Effector memory CD8-positive, alpha-beta T cell (primary cell): Measurements from ENCODE around the gene IGFLR1.

ENCODE experiments used
- ATAC-seq: fragments of 150-1000 bp; cut with Tn5 transposase; replicated peaks from 2 replicates; pipeline ENCODE4 v1.10.0; 2021; ENCODE audit warnings: mild to moderate bottlenecking, moderate library complexity
- DNase-seq, 3 experiments: peaks; one replicate each; pipeline ENCODE4 v3.0.0; 2021
- H3K27ac Mint-ChIP-seq, 2 donors: one replicate each; pipeline ENCODE4 v1.8.0; 2022; ENCODE audit warnings: mild to moderate bottlenecking in 2 of 2, mixed read lengths in 2 of 2, moderate library complexity in 2 of 2
- H3K27me3 Mint-ChIP-seq, 2 donors: one replicate each; pipeline ENCODE4 v1.8.0; 2022; ENCODE audit warnings: mixed read lengths in 2 of 2
- H3K36me3 Mint-ChIP-seq: one replicate; pipeline ENCODE4 v1.8.0; 2022; ENCODE audit warnings: mild to moderate bottlenecking, moderate library complexity, mixed read lengths; ENCODE audit not compliant: insufficient read depth
- H3K4me1 Mint-ChIP-seq, 2 donors: one replicate each; pipeline ENCODE4 v1.8.0; 2022; ENCODE audit warnings: low read depth in 2 of 2, mixed read lengths in 2 of 2
- H3K4me3 Mint-ChIP-seq, 2 donors: one replicate each; pipeline ENCODE4 v1.8.0; 2022; ENCODE audit warnings: mild to moderate bottlenecking in 2 of 2, mixed read lengths in 2 of 2, moderate library complexity in 2 of 2
- H3K9me3 Mint-ChIP-seq, 2 donors: one replicate each; pipeline ENCODE4 v1.8.0; 2022; ENCODE audit warnings: mixed read lengths in 2 of 2

The IGFLR1 gene

DNA sequence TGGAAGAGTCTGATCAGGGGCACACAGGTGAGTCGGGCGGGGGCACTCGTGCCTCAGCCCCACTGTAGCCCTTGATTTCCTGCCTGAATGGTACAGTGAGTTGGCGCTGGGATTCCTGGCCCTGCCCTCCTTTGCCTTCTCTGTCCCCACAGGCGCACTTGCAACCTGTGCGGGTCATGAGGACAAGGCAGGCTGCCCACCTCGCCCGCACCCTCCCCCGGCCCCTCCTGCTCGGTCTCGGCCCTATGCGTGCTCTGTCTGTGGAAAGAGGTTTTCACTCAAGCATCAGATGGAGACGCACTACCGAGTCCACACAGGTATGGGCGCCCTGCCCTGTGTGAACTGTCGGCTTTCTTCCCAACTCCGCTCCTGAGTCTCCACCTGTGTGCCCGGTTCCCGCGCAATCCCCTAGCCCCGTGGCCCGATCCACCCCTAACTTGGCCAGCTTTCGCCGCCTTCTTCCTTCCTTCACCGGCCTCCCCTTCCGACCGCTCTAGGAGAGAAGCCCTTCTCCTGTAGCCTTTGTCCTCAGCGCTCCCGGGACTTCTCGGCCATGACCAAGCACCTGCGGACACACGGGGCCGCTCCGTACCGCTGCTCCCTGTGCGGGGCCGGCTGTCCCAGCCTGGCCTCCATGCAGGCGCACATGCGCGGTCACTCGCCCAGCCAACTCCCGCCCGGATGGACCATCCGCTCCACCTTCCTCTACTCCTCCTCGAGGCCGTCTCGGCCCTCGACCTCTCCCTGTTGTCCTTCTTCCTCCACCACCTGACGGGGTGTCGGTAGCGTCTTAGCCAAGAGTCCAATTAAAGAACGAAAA lies 26.1 kb downstream of the IGFLR1 start:
- H3K9me3 Mint-ChIP-seq = no peaks in the 10 kb centered on the region
- DNase-seq = no peak
- H3K4me1 Mint-ChIP-seq = peaks cover 55 to 61% of the 10 kb centered on the region in 2 donors
- peak overlapping the region; percentile 89 to 91 for H3K4me3 Mint-ChIP-seq
- H3K36me3 Mint-ChIP-seq = peaks cover 28% of the 10 kb centered on the region
- no peak for ATAC-seq
- H3K27ac Mint-ChIP-seq = peak overlapping the region; percentile 91 to 96
- H3K27me3 Mint-ChIP-seq = peaks cover 0 to 7% of the 10 kb centered on the region in 2 donors

DNA sequence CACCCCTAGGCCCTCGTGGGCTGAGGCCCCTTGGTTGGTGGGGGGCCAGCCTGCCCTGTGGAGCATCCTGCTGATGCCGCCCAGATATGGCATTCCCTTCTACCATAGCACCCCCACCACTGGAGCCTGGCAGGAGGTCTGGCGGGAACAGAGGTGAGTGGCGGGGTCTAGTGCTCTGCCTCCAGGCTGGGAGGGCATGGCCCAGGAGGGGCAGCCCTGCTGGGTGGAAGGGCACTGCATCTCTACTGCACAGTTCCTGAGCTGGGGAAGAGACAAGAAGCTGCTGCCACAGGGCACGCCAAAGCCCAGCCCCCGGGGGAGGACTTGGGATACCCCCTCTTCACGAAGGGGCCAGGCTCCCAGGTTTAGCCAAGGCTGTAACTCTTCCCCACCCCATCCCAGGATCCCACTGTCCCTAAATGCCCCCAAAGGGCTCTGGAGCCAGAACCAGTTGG lies 26.9 kb downstream of the IGFLR1 start:
- peaks cover 22% of the 10 kb centered on the region for H3K36me3 Mint-ChIP-seq
- H3K27ac Mint-ChIP-seq = peak overlapping the region; percentile 91 to 96
- H3K9me3 Mint-ChIP-seq = no peaks in the 10 kb centered on the region
- H3K4me1 Mint-ChIP-seq = peaks cover 58 to 63% of the 10 kb centered on the region in 2 donors
- ATAC-seq (no peak), DNase-seq (no peak)
- H3K4me3 Mint-ChIP-seq = peak overlapping the region in 1 of 2 donors; percentile 89
- peaks cover 0 to 7% of the 10 kb centered on the region in 2 donors for H3K27me3 Mint-ChIP-seq

DNA sequence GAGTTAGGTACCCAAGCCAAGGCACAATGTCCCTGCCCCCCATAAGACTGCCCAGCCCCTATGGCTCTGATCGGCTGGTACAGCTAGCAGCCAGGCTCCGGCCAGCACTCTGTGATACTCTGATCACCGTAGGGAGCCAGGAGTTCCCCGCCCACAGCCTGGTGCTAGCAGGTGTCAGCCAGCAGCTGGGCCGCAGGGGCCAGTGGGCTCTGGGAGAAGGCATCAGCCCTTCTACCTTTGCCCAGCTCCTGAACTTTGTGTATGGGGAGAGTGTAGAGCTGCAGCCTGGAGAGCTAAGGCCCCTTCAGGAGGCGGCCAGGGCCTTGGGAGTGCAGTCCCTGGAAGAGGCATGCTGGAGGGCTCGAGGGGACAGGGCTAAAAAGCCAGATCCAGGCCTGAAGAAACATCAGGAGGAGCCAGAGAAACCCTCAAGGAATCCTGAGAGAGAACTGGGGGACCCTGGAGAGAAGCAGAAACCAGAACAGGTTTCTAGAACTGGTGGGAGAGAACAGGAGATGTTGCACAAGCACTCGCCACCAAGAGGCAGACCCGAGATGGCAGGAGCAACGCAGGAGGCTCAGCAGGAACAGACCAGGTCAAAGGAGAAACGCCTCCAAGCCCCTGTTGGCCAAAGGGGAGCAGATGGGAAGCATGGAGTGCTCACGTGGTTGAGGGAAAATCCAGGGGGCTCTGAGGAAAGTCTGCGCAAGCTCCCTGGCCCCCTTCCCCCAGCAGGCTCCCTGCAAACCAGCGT lies 27.5 kb downstream of the IGFLR1 start:
- DNase-seq (no peak), ATAC-seq (no peak)
- H3K9me3 Mint-ChIP-seq = no peaks in the 10 kb centered on the region
- peaks cover 0 to 7% of the 10 kb centered on the region in 2 donors for H3K27me3 Mint-ChIP-seq
- peaks cover 18% of the 10 kb centered on the region for H3K36me3 Mint-ChIP-seq
- peak overlapping the region; percentile 78 to 89 for H3K4me3 Mint-ChIP-seq
- H3K27ac Mint-ChIP-seq = peak overlapping the region; percentile 93 to 94
- H3K4me1 Mint-ChIP-seq = peaks cover 56 to 63% of the 10 kb centered on the region in 2 donors

DNA sequence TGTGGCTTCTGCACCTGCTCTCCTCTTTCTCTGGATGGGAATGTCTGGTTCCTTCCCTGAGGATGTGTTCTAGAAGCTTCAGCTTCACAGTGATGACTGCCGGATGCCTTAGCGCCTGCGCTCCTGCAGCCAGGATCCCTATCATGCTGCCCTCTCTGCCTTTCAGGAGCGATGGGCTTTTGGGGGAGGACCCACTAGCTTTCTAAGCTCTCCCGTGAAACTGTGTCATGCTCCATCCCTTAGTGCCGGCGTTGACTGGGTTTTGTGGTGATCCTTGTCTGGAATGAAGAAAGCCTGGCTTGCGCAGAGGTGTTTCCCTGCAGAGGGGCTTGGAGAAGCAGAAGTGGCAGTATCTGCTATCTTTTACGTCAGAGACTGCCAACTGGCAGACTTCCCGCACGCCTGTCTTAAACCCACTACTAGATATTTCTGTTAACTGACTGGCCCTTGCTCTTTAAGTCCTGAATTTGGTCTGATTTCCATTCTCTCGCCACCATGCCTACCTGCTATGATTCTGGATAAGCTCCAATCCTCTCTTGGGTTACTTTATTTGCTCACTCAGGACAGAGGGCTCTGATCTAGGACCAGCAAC lies 28.3 kb downstream of the IGFLR1 start:
- peak overlapping the region; percentile 93 to 94 for H3K27ac Mint-ChIP-seq
- peaks cover 0 to 7% of the 10 kb centered on the region in 2 donors for H3K27me3 Mint-ChIP-seq
- peak overlapping the region; percentile 78 to 89 for H3K4me3 Mint-ChIP-seq
- peaks cover 18% of the 10 kb centered on the region for H3K36me3 Mint-ChIP-seq
- peaks cover 50 to 58% of the 10 kb centered on the region in 2 donors for H3K4me1 Mint-ChIP-seq
- ATAC-seq = no peak
- no peak for DNase-seq
- H3K9me3 Mint-ChIP-seq = no peaks in the 10 kb centered on the region

DNA sequence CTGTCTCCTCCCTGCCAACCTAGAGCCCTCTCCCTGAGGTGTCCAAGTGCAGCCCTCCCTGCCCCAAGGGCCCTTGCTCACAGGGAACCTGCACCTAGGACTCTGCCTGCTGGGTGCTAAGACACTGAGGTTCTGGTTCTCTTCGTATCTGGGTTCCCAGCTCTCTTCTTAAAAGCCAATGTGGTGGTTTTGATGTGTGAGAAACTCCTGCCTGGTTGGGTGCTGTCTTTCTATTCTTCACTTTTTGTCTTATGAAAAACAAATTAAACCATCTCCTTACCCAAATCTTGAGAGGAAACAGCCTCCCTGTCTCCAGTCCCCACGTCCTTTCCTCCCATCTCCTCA lies 28.8 kb downstream of the IGFLR1 start:
- peaks cover 0 to 7% of the 10 kb centered on the region in 2 donors for H3K27me3 Mint-ChIP-seq
- peak overlapping the region; percentile 93 to 94 for H3K27ac Mint-ChIP-seq
- no peak for ATAC-seq
- DNase-seq = no peak
- peaks cover 18% of the 10 kb centered on the region for H3K36me3 Mint-ChIP-seq
- H3K9me3 Mint-ChIP-seq = no peaks in the 10 kb centered on the region
- peak overlapping the region; percentile 78 to 89 for H3K4me3 Mint-ChIP-seq
- H3K4me1 Mint-ChIP-seq = peaks cover 49 to 54% of the 10 kb centered on the region in 2 donors

DNA sequence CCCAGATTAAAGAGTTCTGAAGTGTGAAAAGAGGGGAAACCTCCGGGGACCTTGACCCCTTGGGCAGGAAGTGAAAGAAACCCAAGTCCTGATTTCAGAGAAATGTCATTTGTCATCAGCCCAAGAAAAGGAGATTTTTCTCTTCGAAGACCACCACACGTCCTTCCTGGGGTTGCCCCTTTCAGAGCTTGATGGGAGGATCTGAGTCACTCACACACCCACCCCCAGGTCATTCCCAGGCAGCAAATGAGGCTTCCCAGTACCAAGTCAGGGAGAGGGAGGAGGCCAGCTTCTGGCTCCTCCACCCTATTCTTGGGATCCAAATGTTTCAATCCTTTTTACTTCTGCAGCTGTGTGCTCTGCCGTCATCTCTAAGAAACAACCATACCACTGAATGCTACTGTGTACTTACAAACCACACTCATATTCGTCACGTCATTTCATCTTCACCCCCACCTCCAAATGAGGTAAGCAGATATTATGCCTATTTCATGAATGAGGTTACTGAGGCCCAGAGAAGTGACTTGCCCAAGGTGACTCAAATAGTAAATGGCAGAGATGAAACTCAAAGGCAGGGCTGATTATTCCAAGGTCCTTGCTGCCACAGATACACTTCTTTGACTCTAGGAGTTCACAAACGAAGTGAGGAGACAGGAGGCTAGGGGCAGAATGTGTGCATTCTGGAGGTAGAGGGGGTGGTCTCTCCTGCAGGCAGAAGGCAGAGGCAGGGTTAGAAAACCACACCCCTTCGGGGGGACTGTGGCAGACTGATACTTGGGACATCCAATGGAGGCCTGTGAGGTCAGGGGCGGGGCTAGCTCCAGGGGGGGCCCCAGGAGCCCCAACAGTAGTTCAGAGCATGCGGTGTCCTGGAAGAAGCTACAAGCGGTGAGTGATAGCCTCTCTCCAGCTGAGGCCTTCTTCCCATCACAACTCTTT lies 29.4 kb downstream of the IGFLR1 start:
- Mint-ChIP-seq H3K36me3 (peaks cover 18% of the 10 kb centered on the region), H3K4me1 (peaks cover 48 to 53% of the 10 kb centered on the region in 2 donors), H3K4me3 (peak overlapping the region; percentile 78 to 89), H3K27ac (peak overlapping the region; percentile 93 to 94), H3K9me3 (no peaks in the 10 kb centered on the region), H3K27me3 (peaks cover 0 to 7% of the 10 kb centered on the region in 2 donors)
- DNase-seq = peak; percentile 21 to 44 (median 27)
- peak; percentile 18 for ATAC-seq

DNA sequence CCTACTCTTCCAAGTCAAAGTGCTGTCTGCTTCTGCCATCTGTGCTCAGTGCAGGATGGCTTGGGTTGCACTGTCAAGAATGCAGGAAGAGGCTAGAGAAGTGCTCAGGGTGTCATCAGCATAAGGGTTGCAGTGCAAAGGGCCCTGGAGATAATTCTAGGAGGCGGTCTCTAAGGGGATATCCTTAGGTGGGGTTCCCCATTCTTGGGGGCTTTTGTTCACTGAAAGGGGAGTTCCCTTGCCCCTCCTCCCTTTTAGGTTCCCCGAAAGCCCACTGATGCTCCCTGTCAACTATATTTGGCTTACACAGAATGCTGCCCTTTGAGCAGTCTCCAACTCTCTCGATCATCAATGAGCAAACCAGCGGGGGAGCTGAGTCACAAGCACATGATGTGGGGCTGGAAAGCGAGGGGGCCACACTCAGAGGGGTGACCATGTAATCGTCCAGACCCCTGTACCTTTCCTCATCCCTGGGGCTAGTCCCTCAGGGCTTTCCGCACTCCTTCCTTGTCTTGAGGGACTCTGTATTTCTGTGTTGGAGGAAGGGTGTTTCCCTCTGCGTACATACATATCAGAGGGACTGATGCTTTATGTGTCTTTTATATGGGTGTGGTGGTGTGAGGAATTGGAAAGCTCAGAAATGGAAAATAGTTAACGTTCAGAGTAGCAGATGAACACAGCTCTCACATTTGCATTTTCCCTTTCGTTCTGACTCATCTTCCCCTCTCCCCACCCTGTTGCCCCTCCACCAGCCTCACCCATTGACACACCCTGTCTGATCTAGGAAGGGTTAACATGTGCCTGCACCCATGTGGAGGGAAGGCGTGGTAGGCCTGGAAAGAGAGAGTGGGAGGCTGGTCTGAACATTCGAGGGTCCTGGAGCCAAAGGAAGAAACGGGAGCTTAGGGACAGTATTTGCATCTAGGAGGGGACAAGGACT lies 31.2 kb downstream of the IGFLR1 start:
- H3K27ac Mint-ChIP-seq = peak overlapping the region; percentile 87 to 93
- no peaks in the 10 kb centered on the region for H3K9me3 Mint-ChIP-seq
- peaks cover 0 to 7% of the 10 kb centered on the region in 2 donors for H3K27me3 Mint-ChIP-seq
- peak overlapping the region; percentile 35 to 65 for H3K4me3 Mint-ChIP-seq
- no peak for DNase-seq
- peaks cover 9% of the 10 kb centered on the region for H3K36me3 Mint-ChIP-seq
- peaks cover 39 to 45% of the 10 kb centered on the region in 2 donors for H3K4me1 Mint-ChIP-seq
- peak; percentile 15 for ATAC-seq

DNA sequence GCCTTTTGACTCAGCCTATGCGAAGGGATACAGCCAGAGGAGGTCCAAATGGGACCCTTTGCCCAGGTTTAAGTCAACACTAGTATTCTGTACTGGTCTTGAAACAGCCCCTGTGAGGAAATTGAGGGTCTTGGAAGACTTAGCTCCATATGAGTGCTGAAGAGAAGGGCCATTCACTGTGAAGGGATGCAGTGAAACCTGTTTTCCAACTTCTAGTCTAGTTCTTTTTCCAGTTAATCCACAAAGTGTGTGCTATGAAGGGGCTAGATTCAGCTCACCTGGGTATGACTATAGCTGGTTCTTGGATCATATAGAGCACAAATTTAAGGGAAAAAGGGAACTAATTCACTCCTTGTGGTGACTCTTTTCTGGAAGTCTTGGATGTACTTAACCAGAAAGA lies 33.9 kb downstream of the IGFLR1 start:
- H3K9me3 Mint-ChIP-seq = no peaks in the 10 kb centered on the region
- H3K27ac Mint-ChIP-seq = no peak overlapping the region
- H3K27me3 Mint-ChIP-seq = peaks cover 0 to under 1% of the 10 kb centered on the region in 2 donors
- no peak for ATAC-seq
- no peaks in the 10 kb centered on the region for H3K36me3 Mint-ChIP-seq
- DNase-seq = no peak
- H3K4me3 Mint-ChIP-seq = no peak overlapping the region
- peaks cover 18 to 24% of the 10 kb centered on the region in 2 donors for H3K4me1 Mint-ChIP-seq

DNA sequence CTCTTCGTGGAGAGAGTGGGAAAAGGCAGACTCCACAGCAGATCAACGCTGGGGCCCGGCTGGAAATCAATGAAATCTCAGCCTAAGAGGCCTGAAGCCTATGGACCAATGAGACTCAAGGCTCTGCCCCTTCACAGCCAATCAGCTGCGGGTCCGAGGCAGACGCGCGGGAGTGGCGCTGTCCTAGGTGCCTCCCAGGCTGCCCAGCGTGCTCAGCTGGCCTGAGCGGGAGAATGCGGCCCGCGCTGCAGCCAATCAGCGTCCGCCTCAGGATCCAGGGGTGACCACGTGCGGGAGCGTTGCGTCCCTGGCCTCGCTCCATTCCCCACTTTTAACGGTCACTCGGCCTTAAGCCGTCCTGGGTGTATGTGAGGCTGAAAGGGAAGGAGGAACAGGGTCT lies 38.0 kb downstream of the IGFLR1 start, which contains the start of gene ZBTB32:
TSS of gene ZBTB32 (plus strand) at position 341 of the 400 bp plus-strand sequence. CDS start 10,069 bp downstream, outside the sequence.
- Mint-ChIP-seq H3K4me3 (no peak within 1 kb of the TSS), H3K4me1 (peaks cover 5 to 7% of the 10 kb centered on the region in 2 donors)

DNA sequence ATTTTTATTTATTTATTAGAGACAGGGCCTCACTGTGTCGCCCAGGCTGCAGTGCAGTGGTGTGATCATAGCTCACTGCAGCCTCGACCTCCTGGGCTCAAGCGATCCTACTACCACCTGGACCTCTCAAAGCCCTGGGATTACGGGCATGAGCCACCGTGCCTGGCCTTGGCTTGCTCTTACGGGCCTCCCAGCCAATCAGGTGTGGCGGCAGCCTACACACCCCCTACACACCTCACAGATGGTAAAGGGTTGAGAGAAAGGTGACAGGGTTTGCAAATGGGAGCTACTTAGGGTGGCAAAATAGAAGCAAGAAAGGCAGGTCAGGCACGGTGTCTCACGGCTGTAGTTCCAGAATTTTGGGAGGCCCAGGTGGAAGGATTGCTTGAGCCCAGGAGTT lies 38.9 kb downstream of the IGFLR1 start:
- ATAC-seq (no peak), DNase-seq (no peak)
- Mint-ChIP-seq H3K36me3 (peaks cover 6% of the 10 kb centered on the region), H3K4me3 (peak overlapping the region in 1 of 2 donors; percentile 94), H3K4me1 (peaks cover 5 to 7% of the 10 kb centered on the region in 2 donors), H3K9me3 (no peaks in the 10 kb centered on the region), H3K27me3 (peaks cover 0 to 9% of the 10 kb centered on the region in 2 donors), H3K27ac (no peak overlapping the region)

More for the DNA sequence above, 38.0 kb downstream of the IGFLR1 start, which contains the start of gene ZBTB32:
- ATAC-seq (no peak), DNase-seq (no peak)
- Mint-ChIP-seq H3K9me3 (no peaks in the 10 kb centered on the region), H3K27ac (no peak within 1 kb of the TSS), H3K36me3 (peaks cover 6% of the 10 kb centered on the region), H3K27me3 (peaks cover 0 to 9% of the 10 kb centered on the region in 2 donors)

DNA sequence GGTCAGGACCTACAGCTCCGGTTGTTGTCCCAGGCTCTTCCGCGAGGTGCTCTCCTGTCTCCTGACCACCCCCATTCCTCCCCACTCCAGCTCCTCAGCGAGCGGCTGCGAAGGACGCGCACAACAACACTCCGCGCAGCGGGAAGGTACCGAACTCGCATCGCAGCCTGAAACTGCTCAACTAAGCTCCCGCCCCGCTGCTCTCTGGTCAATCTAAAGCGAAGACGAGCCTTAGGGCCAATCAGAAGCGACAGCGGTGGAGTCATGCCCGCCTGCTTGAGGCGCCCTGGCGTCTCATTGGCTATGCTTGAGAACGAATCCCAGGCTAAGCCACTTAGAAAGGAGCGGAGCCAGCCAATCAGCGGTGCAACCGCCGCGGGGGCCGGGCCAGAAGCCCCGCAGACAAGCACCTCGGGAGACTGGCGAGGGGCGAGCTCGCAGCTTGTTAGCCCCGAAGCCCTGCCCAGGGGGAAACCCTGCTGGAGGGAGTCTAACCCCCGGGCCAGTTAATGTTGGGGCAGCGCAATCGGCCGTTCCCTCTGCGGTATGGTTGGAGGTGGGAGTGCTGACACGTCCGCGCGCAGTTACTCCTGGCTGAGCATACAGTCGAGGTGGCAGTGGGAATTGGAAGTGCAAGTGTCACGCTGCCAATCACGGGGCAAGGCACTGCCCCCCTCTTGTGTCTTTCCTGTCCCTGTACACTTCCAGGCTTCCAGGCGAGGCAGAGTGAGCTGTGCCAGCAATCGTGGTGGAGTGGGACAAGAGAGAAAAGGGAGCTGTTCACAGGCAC lies 39.8 kb downstream of the IGFLR1 start:
- Mint-ChIP-seq H3K4me1 (peaks cover 5 to 7% of the 10 kb centered on the region in 2 donors), H3K27ac (peak overlapping the region; percentile 85 to 86), H3K9me3 (no peaks in the 10 kb centered on the region), H3K27me3 (peaks cover 0 to 9% of the 10 kb centered on the region in 2 donors), H3K36me3 (peaks cover 6% of the 10 kb centered on the region), H3K4me3 (peak overlapping the region; percentile 92 to 94)
- ATAC-seq (peak; percentile 99), DNase-seq (peak; percentile 84 to 85 (median 84))
